GM19240 (cell line): ENCODE data around the gene SCYL1.

Experiments
- DNase-seq: peaks from one replicate; pipeline ENCODE4 v3.0.0; 2011; ENCODE audit warnings: low spot score; ENCODE audit not compliant: insufficient read length

SCYL1 gene

DNA sequence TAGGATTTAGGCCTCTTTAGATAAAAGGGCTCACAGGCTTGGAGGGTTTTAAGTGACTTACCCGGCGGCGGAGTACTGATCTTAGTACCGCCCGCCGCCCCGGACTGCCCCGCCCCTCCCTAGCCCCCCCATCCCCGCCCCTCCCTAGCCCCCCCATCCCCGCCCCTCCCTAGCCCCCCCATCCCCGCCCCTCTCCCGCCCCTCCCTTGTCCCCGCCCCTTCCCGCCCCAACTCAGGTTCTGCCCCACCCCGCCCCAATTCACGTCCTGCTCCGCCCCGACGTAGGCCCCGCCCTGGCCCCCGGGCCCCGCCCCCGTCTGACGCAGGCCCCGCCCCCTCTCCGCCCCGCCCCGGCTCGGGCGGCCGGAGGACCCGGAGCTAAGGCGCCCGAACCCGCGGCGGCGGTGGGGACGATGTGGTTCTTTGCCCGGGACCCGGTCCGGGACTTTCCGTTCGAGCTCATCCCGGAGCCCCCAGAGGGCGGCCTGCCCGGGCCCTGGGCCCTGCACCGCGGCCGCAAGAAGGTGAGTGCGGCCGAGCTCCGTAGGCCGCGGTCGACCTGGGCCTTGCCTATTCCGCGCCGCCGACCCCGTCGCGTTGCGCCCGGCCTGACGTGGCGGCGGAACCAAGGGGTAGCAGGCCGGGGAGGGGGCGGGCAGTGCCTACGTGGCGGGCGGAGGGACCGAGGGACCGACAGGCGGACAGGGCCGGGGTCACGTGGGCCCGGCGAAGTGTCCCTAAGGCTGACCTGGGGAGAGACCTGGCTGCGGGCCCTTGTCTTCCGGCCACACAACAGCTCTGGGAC is at the start of gene SCYL1:
Gene SCYL1, plus strand, starts transcription at position 343 of the 805 bp plus-strand sequence. Its CDS starts 71 bp downstream, at position 414.
- no peak for DNase-seq

DNA sequence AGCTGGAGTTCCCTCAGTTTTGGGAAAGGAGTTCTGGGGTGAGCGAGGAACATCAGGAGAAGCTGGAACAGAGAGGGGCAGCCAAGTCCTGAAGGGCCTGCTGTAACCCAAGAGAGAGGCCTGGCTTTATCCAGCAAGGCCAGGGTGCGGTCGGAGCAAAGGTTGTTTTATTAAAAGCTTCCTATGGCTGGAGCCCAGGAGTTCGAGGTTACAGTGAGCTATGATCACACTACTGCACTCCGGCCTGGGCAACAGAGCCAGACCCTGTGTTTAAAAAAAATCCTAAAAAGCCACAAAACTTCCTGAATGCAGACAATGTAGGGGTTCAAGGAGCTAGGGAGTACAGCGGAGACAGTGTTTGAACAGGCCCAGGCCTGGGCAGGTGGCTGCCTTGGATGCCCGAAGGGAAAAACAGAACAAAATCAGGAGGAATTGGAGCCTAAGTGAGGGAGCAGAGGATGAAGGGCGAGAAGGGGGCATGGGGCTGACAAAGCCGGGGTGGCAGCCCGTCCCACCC is 48.2 kb upstream of the SCYL1 start:
- DNase-seq, result no peak

DNA sequence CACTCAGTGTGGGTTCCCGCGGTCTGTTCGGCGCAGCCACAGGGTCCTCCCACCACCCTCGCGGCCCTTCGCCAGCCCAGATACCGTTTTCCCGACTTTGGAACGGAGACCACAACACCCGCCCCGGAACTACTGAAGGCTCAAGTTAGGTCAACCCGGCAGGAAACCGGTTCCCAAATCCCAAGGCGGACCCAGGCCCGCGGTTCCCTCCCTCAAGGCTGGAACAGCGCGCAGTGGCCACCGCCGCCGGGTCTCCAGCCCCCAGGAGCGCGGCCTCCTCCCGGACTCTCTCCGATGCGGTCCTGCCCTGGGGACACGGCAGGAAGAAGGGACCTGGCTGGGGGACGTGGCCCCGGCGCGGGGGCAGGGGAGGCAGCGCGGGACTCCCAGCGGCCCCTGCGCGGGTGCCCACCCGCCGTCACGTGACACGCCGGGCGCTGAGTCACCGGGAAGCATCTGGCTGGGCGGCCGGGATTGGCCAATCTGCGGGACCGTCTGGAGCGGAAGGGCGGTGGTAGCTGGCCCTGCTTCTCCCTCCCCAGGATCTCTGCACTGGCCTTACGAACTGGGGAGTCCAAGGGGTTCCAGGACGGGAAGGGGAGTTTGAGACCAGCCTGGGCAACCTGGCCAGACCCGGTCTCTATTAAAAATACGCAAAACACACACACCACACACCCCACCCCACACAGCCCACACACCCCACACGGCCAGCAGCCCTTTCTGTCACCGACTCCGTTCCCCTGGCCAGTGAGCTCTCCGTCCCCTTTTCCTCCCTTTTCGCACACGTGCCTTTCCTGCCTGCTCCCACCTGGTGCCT is 47.5 kb upstream of the SCYL1 start:
- DNase-seq, result peak; percentile 88

DNA sequence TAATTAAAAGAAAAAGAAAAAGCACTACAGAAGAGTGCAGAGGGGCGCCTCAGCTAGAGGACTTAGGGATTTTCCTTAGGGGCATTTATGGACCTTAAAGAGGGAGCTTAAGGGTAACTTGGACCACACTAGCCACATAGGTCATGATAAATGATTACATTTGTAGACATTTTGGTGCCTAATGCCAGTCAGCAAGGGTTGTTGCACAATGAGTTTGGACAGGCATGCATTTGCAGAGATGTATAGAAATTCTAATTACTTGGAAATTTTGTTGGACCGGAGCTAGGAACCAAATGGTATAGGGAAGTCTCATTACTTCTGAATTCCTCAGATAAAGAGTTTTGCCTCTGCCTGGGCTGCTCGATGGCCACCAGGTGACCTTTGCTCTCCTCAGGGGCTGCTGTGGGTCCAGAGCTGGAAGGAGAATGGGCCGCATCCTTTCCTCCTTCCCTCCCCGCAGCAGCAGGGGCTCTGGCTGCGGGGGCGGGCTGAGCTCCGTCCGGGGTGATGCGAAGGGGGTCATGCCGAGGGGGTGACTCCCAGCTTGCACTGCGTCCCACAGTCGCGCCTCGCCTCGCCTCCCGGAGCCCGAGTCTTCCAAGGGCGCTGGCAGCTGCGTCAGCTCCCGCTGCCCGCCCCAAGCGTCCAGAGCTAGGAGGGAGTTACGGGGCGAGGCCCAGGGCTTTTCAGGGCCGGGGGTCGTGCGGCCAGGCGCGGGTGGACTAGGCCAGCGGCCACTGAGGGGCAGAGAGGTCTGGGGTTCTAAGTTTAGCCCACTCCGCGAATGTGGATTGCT is 46.3 kb upstream of the SCYL1 start:
- DNase-seq, result no peak

DNA sequence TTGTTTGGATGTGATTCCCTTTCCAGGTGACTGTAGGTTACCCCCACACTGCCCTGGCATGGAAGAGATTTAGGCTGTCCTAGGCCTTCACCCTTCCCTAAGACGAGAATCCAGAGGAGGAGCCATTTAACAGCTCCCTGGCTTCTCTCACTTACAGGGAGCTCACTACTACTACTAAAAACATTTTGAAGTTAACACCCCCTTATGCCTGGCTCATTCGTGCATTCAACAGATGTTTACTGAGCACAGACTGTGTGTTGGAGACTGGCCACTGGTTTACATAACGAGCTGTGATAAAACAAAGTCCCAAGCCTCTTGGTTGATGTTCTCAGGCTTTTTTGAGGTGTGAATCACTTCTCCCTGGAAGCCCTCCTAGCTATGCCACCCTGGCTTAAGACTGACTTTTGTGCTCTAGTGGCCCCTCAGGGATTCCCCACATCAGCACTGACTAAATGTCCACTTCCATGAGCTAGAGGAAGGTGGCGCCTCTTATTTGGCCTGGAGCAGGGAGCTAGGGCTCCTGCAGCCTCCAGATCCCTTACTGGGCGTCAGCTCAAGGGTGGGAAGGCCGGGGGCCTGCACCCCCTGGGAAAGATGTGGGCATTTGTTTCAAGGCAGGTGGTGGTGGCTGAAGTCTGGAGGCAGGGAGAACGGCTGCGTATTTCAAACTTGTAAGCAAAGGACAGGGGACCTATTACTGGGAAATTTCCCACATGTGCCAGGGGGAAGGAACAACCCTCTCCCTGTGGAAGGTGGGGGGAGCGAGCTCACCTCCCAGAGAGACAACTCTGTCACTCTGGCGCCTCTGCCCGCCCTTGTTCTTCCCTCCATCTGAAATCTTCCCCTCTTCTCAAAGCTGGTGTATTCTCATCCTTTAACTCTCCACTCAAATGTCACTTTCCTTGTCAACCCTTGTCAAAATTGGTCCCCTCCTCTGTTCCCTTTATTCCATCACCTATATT is 45.4 kb upstream of the SCYL1 start:
- no peak for DNase-seq

DNA sequence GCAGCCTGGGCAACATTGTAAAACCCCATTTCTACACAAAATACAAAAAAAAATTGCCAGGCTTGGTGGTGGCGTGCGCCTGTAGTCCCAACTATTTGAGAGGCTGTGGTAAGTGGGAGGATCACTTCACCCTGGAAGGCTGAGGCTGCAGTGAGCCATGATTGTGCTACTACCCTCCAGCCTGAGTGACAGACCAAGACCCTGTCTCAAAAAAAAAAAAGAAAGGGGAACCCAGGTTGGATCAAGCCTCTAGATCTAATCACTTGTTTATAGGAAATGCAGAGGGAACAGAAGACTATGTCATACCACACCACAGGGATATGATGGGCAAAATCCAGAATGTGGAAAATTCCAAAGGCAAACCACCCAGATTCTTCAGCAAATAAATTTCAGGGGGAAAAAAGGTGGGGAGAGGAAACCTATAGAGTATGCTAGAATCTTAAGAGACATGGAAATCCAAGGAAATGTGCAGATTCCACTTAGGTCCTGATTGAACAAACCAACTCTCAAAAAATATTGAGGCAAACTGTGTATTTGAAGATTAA is 42.5 kb upstream of the SCYL1 start:
- no peak for DNase-seq

DNA sequence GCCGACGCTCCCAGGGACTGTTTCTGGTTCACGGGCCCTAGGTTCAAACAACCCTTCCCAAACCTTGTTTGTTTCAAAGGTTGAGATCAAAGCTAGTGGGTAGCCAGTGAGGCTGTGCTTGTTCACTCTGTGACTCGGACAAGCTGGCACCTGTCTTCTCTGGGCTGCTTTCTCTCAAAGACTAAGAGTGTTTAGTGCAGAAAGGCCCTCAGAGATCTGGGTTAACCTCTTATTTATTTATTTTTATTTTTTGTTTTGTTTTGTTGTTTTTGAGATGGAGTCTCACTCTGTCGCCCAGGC is 39.0 kb upstream of the SCYL1 start:
- no peak for DNase-seq

DNA sequence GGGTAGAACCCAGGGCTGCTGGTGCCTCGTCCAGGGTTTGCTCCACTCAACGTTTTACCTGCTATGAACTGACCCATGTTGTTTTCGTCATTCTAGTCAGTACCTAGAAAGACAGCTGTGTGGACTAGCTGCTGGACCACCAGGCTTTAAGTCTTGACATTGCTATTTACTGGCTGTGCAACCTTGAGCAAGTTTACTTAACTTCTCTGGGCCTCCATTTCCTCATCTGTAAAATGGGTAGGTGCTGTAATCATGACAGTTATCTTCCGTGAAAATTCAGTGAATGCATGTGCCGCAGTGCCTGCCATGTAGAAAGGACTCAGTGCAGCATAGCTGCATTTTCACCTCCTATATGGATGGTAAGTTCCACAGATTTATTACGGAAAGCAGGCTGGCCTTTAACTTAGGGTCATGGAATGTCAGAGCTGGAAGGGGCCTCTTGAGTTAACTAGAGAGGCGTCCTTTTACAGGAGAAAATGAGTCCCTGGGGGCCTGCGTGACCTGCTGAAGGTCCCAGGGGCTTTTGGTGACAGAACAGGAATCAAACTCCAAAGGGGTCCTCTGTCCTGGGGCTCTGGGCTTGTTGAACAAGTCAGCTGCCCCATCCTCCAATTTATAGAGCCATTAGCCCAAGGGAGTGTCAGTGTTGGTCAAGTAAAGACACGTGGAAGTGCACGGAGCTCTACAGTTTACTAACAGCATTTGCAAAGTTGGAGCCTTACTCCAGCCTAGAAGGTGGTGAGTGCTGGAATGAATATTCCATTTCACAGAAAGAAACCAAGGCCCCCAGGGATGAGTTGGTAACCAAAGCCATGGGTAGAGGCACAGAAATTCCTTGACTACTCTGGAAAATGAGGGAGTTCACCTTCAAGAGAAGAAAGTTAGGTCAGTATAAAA is 38.1 kb upstream of the SCYL1 start:
- DNase-seq, result no peak

DNA sequence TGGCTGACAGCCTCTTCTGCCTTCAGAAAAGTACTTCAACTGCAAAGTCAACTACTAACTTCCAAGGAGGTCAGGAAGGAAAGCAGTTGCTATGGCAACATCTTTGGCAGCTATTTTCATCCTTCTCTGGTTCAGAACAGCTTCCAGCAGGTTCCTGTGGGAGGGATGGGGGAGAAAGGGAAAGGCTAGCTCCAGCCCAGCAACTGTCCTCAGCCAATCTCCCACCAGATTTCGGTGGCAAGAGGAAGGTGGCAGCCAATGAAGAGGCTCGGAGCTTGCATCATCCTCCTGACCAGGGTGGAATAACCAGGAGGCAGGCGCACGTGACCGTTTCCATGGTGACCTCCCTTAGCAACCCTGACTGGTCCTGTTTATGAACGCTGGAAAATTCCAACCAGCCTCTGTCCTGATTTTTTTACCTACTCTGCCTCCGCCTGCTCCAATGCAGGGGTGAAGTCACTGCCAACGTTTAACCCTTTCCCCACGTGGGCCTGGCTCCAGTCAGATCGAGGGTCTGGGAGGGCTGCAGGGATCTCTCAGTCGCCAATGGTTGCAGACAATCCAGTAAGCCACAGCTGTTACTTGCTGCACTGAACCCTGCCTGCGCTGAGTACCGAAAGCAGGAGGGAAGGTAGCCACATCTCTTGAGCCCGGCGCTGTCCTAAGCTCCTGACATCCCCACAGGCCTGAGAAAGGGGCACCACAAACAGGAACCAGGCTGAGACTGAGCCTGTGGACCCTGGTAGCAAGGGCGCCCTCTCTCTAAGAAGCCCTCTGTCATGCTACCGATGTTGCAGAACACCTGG is 37.2 kb upstream of the SCYL1 start:
- DNase-seq, result no peak

DNA sequence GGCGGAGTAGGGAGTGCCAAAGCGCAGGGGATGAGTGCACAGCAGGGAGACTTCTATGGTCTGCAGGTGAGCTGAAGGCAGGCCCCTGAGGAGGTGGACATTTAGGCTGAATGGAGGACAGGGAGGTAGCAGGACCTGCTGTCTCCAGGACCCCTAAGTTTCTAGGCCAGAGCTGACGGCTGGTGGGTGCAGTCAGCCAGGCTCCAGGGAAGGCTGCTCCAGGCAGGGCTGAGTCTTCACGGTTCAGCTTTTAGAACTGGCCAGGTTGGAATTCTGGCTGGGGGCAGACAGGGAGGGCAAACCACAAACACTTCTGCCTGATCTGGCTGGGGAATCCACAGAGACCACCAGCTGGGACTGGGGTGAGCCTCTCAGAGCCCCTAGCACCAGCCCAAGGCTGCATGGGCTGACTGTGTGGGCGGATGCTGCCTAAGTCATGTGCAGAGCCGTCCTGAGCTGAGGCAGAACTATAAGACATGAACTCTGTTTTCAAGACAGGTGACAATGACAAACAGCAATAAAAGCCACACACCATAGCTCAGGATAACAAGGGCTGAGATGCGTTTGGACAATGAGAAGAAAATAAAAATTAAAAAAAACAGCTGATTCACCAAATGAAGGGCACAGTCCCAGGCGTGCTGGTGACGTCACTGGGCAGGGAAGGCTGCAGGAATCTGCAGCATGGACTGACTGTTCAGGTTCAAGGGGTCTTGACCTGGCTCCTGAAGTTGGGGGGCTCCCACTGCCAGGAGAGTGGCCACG is 36.4 kb upstream of the SCYL1 start:
- DNase-seq, result no peak

DNA sequence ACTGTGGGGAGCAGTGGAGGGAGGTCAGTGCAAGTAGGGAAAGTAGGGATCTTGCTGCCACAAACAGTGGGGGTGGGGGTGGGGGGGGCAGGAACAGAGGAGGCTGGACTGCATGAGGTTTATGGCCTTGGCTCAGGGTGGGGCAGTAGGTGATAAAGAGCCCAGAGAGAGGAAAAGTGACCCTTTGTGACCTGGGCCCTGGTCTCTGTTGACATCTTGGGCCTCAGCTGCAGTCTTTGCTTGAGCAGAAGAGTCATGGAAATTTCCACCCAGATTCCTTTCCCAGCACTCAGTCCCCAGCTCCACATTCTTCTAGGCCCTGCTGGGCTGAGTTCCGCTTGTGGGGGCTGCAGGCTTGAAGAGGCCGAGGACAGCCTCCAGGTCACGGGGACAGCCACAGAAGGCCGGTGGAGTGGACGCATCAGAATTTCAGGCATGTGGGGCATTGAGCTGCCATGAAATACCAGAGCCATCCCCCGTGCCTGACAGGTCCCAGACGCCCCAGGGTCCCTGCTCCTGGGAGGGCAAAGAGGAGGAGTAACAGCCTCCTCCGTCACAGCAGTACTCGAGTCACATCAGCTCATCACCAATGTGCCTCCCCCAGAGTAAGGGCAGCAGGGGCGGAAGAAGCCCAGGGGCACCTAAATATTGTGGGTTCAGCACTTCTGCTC is 35.7 kb upstream of the SCYL1 start:
- no peak for DNase-seq

DNA sequence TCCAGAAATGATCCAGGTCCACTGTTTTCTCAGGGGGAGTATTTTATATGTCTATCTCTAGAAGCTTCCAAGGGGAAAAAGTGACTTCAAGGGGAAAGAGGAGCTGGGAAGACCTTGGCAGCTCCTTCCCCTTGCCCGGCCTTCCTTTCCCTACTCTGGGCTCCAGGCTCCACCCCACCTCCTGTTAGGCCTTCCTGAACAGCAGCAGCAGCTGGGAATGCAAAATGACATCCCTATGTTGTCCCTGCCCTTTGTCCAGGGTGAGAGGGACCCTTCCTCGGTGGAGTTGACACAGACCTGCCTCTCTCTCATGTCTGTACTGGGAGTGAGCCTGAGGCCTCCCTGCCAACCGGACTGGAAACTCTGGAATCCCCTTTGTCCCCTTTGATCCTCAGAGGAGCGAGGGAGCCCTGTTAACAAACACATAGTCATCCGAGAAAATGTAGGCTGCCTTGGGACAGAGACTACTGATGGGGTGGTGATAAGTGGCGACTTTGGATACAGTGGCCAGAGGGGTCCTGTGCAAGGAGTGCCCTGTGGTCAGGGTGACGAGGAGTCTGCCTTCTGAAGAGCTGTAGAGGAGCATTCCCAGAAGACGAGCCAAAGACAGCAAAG is 35.1 kb upstream of the SCYL1 start:
- no peak for DNase-seq

DNA sequence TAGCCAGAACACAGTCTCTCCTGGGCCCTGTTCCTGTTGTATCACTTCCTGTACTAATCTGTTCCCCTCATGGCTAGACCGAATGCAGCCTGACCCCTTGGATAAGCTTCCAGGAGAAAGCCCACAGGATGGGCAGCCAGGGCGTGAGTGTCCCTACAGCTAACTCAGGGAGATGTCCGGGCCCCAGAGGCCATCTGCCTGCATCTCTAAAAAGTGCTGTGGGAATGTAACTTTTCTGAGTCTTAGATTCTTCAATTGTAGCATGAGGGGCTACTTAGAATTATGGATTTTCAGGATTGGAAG is 33.8 kb upstream of the SCYL1 start:
- DNase-seq, result no peak

DNA sequence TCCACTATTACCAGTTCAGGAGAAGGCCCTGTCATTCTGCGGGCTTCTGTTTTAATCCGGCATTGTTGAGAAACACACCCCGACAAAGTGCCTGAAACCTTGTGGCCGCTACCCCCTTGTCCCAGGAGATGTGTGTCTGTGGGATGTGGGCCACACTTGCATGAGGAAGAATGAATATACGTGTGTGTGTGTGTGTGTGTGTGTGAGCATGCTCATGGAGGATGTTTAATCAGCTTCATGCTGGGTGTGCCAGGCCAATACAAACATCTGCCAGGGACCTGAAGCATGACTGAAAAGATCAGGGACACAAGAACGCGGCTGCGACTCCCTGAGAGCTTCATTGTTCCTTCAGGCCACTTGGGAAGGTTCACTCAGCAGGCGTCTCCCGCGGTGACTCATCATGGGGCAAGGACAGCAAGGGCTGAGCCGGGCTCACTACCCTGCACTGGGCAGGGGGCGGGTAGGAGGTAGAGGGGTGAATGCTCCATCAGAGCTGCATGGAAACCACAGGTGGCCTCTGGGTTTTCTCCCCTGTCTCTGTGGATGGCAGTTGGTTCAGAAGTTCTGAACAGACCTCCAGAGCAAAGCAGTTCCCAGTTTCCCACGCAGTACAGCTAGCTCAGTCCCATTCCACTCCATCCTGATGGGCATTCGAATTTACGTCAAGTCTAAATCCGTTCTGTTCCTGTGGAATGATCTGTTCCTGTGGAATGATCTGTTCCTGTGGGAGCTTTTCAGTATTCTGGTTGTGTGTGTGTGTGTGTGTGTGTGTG is 33.1 kb upstream of the SCYL1 start:
- no peak for DNase-seq

DNA sequence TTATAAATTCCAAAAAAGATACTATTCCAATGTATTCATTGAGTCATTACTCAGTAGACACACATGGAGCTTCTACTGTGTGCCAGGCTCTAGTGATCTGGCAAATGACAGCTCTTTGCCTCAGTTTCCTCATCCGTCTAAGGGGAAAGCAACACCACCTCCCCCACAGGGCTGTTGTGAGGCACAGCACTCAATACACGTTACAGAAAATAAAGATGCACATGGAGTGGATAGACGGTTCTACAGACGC is 32.6 kb upstream of the SCYL1 start:
- DNase-seq, result no peak

DNA sequence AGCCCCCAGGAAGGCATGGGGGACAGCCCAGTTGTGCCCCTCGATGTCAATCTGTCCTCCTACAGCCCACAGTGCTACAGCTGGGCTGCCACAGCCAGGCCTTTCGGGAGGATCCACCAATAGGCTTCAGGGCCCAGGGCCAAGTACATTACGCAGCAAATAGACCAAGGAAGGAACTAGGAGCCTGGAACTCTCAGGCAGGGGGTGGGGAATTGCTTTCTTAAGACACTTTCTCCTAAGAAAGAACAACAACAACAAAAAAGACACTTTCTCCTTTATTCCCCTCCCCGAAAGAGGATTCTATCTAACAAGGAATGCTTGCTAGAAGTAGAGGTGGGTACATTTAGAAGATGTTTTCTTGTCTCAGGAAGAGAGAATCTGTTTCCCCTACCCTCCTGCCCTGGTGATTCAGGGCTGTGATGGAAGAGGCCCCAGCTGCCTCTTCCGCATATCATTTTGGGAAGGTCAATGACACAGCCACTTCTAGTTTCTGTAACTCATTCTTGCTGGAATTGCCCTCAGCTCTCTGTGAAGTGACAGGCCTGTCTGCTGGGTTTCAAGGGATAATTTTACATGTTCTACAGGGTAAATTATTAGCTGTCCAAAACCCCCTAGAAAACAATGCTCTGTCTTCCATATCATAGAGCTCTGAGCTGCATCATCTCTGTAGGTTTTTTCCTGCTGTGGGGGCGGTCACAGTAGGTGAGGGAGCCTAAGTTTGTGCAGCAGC is 32.1 kb upstream of the SCYL1 start:
- DNase-seq, result no peak
